NCI-H128 (cell line): ENCODE data around the gene CPSF4L.
"Not testable (repeated sequence)": the region's sequence is repeated elsewhere in the genome, so short reads cannot be mapped to it uniquely, and the experiment has no call there.

Source experiments
- DNase-seq: peaks from one replicate; lab custom pipeline; 2025; ENCODE audit not compliant: unreplicated experiment; lab: John Stamatoyannopoulos, UW

The CPSF4L gene

GRCh38 chr17:73261617-73261951, at the start of gene CPSF4L:
Gene CPSF4L, minus strand, starts transcription at chr17:73261880. Its CDS starts 62 bp downstream, at chr17:73261818.
- no peak for DNase-seq

- DNase-seq, result no peak
Observed at GRCh38 chr17:73311428-73311780, 49.7 kb upstream of the CPSF4L start.

- no peak for DNase-seq
Observed at GRCh38 chr17:73309727-73310596, 48.3 kb upstream of the CPSF4L start.

- not testable (repeated sequence) for DNase-seq
Observed at GRCh38 chr17:73308959-73309358, 47.3 kb upstream of the CPSF4L start.

- no peak for DNase-seq
Observed at GRCh38 chr17:73308017-73308823, 46.5 kb upstream of the CPSF4L start.

GRCh38 chr17:73307130-73307529, 45.5 kb upstream of the CPSF4L start:
- DNase-seq, result no peak

GRCh38 chr17:73305845-73306836, 44.5 kb upstream of the CPSF4L start:
- DNase-seq, result no peak

GRCh38 chr17:73304971-73305812, 43.5 kb upstream of the CPSF4L start:
- DNase-seq, result peak; percentile 15

- DNase-seq, result no peak
Observed at GRCh38 chr17:73304438-73304837, 42.8 kb upstream of the CPSF4L start.

GRCh38 chr17:73302189-73302588, 40.5 kb upstream of the CPSF4L start:
- no peak for DNase-seq

GRCh38 chr17:73301369-73301768, 39.7 kb upstream of the CPSF4L start:
- DNase-seq, result no peak

GRCh38 chr17:73300392-73300791, 38.7 kb upstream of the CPSF4L start:
- DNase-seq, result no peak

GRCh38 chr17:73297934-73298861, 36.5 kb upstream of the CPSF4L start:
- no peak for DNase-seq

GRCh38 chr17:73293480-73293911, 31.8 kb upstream of the CPSF4L start:
- DNase-seq, result no peak

GRCh38 chr17:73293031-73293430, 31.4 kb upstream of the CPSF4L start:
- DNase-seq, result no peak

- no peak for DNase-seq
Observed at GRCh38 chr17:73292031-73292531, 30.4 kb upstream of the CPSF4L start.

GRCh38 chr17:73291260-73291801, 29.7 kb upstream of the CPSF4L start:
- no peak for DNase-seq

GRCh38 chr17:73290399-73291259, 28.9 kb upstream of the CPSF4L start:
- no peak for DNase-seq
